ENCODE data around the gene RBM4. TPM values are rescaled to one million over a fixed set of nuclear protein-coding genes. Genes with fewer than 3 reads are reported as not detected.

The RBM4 gene
- total and polyA plus RNA-seq, 2 donors (not counting 1 experiment from before 2014, with no cell fraction given): 125 to 199 TPM

GRCh38 chr11:66625041-66625751 is 13.3 kb upstream of the RBM4 start:
- H3K4me3 ChIP-seq (ENCODE audit: control extremely low read depth in 1 of 5, extremely low read depth in 1 of 5, insufficient read depth in 1 of 5, low read depth in 2 of 5, low read length in 4 of 5): no peak overlapping the region
- intact Hi-C loops (cut with micrococcal nuclease): no loop called here
- Mint-ChIP-seq H3K27me3 (no peaks in the 10 kb centered on the region), H3K9me3 (ENCODE audit: insufficient read depth) (no peaks in the 10 kb centered on the region), H3K27ac (no peak overlapping the region), H3K4me1 (peaks cover 60% of the 10 kb centered on the region), H3K4me3 (no peak overlapping the region)
- DNase-seq (no peak), ATAC-seq (ENCODE audit: low read depth) (no peak)
- peaks cover 100% of the 10 kb centered on the region for H3K79me2 ChIP-seq (ENCODE audit: control insufficient read depth, insufficient read depth, low read length)
- ChIA-PET POLR2A (no interaction called here), CTCF (interaction anchor here (1.2 to 2.8 kb wide), 4 partner anchors 13 to 52 kb away, joined by 3 to 11 read pairs (median 3); partner anchors contain the start of genes RBM4 and RBM4B)
- H3K27me3 ChIP-seq (replicated peaks in 1 of 4; ENCODE audit: control extremely low read depth in 1 of 4, control insufficient read depth in 3 of 4, insufficient read depth in 4 of 4, low read length in 3 of 4): no peaks in the 10 kb centered on the region
- peaks cover 100% of the 10 kb centered on the region for H4K20me1 ChIP-seq (ENCODE audit: control insufficient read depth, insufficient read depth, low read length, poor library complexity, severe bottlenecking)
- H3K27ac ChIP-seq (ENCODE audit: low read length in 2 of 2): no peak overlapping the region
- peaks cover 29 to 50% of the 10 kb centered on the region in 2 donors for H3K4me1 ChIP-seq (ENCODE audit: control insufficient read depth in 2 of 2, insufficient read depth in 2 of 2, low read length in 2 of 2)
- H3K4me2 ChIP-seq (replicated peaks; ENCODE audit: low read depth, low read length, poor library complexity, severe bottlenecking): no peak overlapping the region
- H2AFZ ChIP-seq (ENCODE audit: insufficient read depth, low read depth, low read length, poor library complexity, severe bottlenecking): no peak overlapping the region
- H3K36me3 ChIP-seq (replicated peaks in 1 of 2; ENCODE audit: control extremely low read depth in 1 of 2, control insufficient read depth in 1 of 2, extremely low read depth in 1 of 2, insufficient read depth in 2 of 2, low read length in 1 of 2): peaks cover 7 to 90% of the 10 kb centered on the region in 2 experiments
- H3K9ac ChIP-seq (ENCODE audit: low read length): no peak overlapping the region
- no peak for TF ChIP-seq EZH2 (IDR thresholded peaks at IDR 0.05; ENCODE audit: borderline replicate concordance, insufficient read depth, low read depth, low read length, poor library complexity, severe bottlenecking)
- no peak for TF ChIP-seq CTCF (IDR thresholded peaks at IDR 0.05)
- 97% methylated on average over 26 of the region's 26 CpGs for WGBS (ENCODE audit: insufficient coverage)
- no peaks in the 10 kb centered on the region for H3K9me3 ChIP-seq (ENCODE audit: control extremely low read depth in 1 of 3, control insufficient read depth in 2 of 3, insufficient read depth in 1 of 3, low read length in 2 of 3)

- 89% methylated on average over 9 of the region's 9 CpGs for WGBS (ENCODE audit: insufficient coverage)
These were observed 12.8 kb upstream of the RBM4 start for GRCh38 chr11:66625752-66626149.

More at GRCh38 chr11:66625752-66626149, 12.8 kb upstream of the RBM4 start:
- CTCF ChIA-PET: interaction anchor here (1.2 kb wide), 1 partner anchor 52 kb away, joined by 3 read pairs; the partner anchor contains the start of gene RBM4B
- H2AFZ ChIP-seq (ENCODE audit: insufficient read depth, low read depth, low read length, poor library complexity, severe bottlenecking): no peak overlapping the region
- POLR2A ChIA-PET: no interaction called here
- Mint-ChIP-seq H3K4me3 (no peak overlapping the region), H3K9me3 (ENCODE audit: insufficient read depth) (no peaks in the 10 kb centered on the region), H3K27ac (no peak overlapping the region), H3K27me3 (no peaks in the 10 kb centered on the region), H3K4me1 (peaks cover 56% of the 10 kb centered on the region)
- no peak overlapping the region for H3K4me3 ChIP-seq (ENCODE audit: control extremely low read depth in 1 of 5, extremely low read depth in 1 of 5, insufficient read depth in 1 of 5, low read depth in 2 of 5, low read length in 4 of 5)
- no peak overlapping the region for H3K9ac ChIP-seq (ENCODE audit: low read length)
- H3K4me2 ChIP-seq (replicated peaks; ENCODE audit: low read depth, low read length, poor library complexity, severe bottlenecking): no peak overlapping the region
- H3K4me1 ChIP-seq (ENCODE audit: control insufficient read depth in 2 of 2, insufficient read depth in 2 of 2, low read length in 2 of 2): peaks cover 25 to 44% of the 10 kb centered on the region in 2 donors
- peaks cover 100% of the 10 kb centered on the region for H4K20me1 ChIP-seq (ENCODE audit: control insufficient read depth, insufficient read depth, low read length, poor library complexity, severe bottlenecking)
- H3K27me3 ChIP-seq (replicated peaks in 1 of 4; ENCODE audit: control extremely low read depth in 1 of 4, control insufficient read depth in 3 of 4, insufficient read depth in 4 of 4, low read length in 3 of 4): no peaks in the 10 kb centered on the region
- H3K27ac ChIP-seq (ENCODE audit: low read length in 2 of 2): no peak overlapping the region
- H3K9me3 ChIP-seq (ENCODE audit: control extremely low read depth in 1 of 3, control insufficient read depth in 2 of 3, insufficient read depth in 1 of 3, low read length in 2 of 3): no peaks in the 10 kb centered on the region
- intact Hi-C loops (cut with micrococcal nuclease): no loop called here
- TF ChIP-seq EZH2 (IDR thresholded peaks at IDR 0.05; ENCODE audit: borderline replicate concordance, insufficient read depth, low read depth, low read length, poor library complexity, severe bottlenecking) (no peak), CTCF (IDR thresholded peaks at IDR 0.05) (no peak)
- H3K79me2 ChIP-seq (ENCODE audit: control insufficient read depth, insufficient read depth, low read length): peaks cover 100% of the 10 kb centered on the region
- peaks cover 7 to 87% of the 10 kb centered on the region in 2 experiments for H3K36me3 ChIP-seq (replicated peaks in 1 of 2; ENCODE audit: control extremely low read depth in 1 of 2, control insufficient read depth in 1 of 2, extremely low read depth in 1 of 2, insufficient read depth in 2 of 2, low read length in 1 of 2)
- DNase-seq (no peak), ATAC-seq (ENCODE audit: low read depth) (no peak)
